ENCODE results near the gene CRTC3.
"Not testable (repeated sequence)": the region's sequence is repeated elsewhere in the genome, so short reads cannot be mapped to it uniquely, and the experiment has no call there.

The CRTC3 gene

GRCh38 chr15:90677807-90678790, 148.4 kb downstream of the CRTC3 start:
- DNase-seq (ENCODE audit: low read depth), result no peak

- no peak for DNase-seq (ENCODE audit: low read depth)
These were observed 150.2 kb downstream of the CRTC3 start for GRCh38 chr15:90679959-90680358.

DNA sequence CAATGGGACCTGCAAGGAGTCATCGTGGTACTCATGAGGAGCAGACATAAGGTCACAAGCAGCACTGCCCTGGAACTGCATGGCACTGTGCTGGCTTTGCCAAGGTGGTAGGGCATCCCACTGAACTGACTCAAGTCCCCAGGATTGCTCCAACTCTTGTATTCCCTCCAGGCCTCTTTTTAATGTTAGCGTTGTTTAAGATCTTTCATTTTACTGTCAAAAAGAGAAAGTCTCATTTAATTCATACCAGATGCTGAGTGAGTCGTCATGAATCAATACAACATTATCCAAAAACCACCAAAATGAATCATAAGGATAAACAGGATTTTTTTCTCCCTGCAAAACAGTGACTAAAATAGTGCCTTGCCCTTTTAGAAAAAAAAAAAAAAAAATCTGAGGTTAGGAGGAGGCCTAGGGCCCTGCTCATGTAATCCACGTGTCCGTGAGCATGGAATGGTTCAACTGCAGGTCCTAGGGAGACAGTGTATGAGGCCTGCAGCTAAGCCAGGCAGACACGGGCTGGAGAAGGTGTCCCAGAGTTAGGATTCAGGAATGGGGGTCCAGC, 150.7 kb downstream of the CRTC3 start:
- DNase-seq (ENCODE audit: low read depth), result no peak

GRCh38 chr15:90681056-90681455, 151.3 kb downstream of the CRTC3 start:
- DNase-seq (ENCODE audit: low read depth), result no peak

GRCh38 chr15:90681480-90681879, 151.8 kb downstream of the CRTC3 start:
- DNase-seq (ENCODE audit: low read depth), result no peak

DNA sequence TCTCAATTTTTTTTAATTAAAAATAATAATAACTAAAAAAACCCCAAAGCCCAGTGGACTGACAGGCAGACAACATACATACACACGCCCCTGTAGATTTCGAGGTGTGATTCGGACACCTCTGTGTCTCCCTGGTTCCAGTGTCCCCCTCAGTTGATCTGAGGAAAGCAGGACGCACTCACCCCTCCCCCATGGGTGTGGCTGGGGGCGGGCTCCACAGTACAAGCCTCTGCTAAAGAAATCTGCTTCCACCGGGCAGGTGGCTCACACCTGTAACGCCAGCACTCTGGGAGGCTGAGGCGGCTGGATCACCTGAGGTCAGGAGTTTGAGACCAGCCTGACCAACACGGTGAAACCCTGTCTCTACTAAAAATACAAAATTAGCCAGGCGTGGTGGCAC, 153.6 kb downstream of the CRTC3 start:
- DNase-seq (ENCODE audit: low read depth), result no peak

- no peak for DNase-seq (ENCODE audit: low read depth)
These were observed 154.2 kb downstream of the CRTC3 start for GRCh38 chr15:90683876-90684275.

- DNase-seq (ENCODE audit: low read depth), result no peak
These were observed 154.6 kb downstream of the CRTC3 start for GRCh38 chr15:90684281-90684680.

- DNase-seq (ENCODE audit: low read depth), result no peak
These were observed 156.1 kb downstream of the CRTC3 start for GRCh38 chr15:90685591-90686434.

DNA sequence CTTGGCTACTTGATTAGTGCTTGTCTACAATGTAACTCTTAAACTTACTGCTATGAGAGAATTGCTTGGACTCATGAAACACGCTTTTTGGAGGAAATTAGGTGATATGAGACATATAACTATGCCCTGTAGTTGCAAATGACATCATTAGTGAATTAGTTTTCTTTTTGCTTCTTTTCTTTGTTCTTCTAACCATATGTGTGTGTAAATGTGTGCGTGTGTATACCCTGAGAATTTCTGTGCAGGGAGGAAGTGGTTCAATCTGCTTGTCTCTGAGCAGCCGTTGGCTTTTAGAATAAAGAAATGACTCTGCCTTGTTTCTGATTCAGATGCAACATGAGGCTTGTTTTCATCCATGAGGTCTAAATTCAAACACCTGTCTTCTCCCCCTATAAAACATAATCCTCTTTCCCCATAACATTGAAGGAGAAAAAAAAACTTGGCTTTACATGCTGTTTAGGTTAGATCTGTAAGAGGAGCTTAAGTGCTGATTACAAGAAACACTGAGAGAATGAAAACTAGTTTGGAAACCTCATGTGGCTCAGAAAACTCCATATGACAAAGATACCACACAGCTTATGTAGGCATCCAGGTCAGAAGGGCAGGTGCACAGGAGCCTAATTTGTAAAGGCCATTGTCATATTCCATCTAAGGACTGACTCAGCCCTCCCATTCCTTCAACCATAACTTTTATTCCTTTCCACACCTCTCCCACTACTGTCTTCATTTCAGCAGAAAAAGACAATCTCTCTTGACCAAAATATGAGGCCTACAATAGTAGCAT, 156.9 kb downstream of the CRTC3 start:
- no peak for DNase-seq (ENCODE audit: low read depth)

- DNase-seq (ENCODE audit: low read depth), result not testable (repeated sequence)
These were observed 159.7 kb downstream of the CRTC3 start for GRCh38 chr15:90689326-90689961.

DNA sequence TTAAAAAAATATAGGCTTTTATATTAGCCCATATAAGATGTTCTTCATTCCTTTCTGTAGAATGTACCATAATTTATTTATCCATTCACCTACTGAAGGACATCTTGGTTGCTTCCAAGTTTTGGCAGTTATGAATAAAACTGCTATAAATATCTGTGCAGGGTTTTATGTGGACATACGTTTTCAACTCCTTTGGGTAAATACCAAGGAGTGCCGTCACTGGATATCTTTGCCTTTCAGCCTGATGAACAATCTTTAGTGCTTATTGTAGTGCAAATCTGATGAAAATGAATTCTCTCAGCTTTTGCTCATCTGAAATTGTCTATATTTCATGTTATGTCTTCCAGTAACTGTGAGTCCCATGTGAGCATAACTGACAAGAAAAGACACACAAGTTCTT, 160.9 kb downstream of the CRTC3 start:
- DNase-seq (ENCODE audit: low read depth), result no peak

- no peak for DNase-seq (ENCODE audit: low read depth)
These were observed 161.6 kb downstream of the CRTC3 start for GRCh38 chr15:90691369-90691768.

DNA sequence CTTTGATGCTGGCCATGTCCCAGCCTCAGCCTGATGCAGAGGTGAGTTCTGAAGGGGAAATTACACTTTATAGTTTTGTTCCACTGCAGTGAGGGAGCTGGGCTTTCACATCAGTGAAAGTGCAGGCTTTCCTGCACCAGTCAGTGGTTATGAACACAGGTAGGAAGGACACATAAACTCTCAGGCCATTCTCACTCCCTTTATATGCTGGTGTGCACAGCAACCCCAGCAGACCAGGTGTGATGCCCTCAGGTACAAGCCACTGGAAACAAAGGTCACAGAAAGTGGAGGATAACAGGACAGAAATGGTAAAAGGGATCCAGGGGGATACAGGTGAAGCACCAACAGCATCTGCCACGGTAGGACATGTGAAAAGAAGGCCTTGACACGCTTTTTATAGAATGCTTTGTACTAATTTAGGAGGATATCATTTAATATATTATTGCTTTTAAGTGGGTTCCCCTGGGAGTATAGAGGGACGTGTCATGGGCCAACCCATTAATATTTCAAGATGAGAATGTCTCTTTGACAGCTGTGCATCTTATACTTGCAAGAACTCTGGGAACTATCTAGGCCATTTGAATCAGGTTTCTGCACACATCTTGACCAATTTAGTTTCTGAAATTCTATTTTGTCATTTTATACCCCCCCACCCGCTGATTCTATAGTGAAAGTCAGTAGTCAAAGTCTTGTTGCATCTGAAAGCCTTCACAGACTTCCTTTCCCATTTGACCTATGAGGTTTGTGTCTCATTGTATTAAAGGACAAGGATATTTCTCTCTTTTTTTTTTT, 162.5 kb downstream of the CRTC3 start:
- DNase-seq (ENCODE audit: low read depth), result no peak

Measured in activated T-cell treated with anti-CD3 and anti-CD28 coated beads for 48 hours (primary cell).